H9 (cell line): ENCODE measurements around the gene LRRK1. TPM values are rescaled to one million over a fixed set of nuclear protein-coding genes. Genes with fewer than 3 reads are reported as not detected.

ENCODE experiments used
- DNase-seq: peaks from one replicate; pipeline ENCODE4 v3.0.0-alpha.2; 2017
- H2AFZ ChIP-seq: one replicate; pipeline ENCODE4 v1.6.1; 2013; ENCODE audit warnings: mild to moderate bottlenecking, low read length, control low read depth, moderate library complexity
- H2AK5ac ChIP-seq: 2 replicates; pipeline ENCODE4 v1.6.1; 2013; ENCODE audit warnings: low read length, control low read depth, mixed read lengths; ENCODE audit not compliant: insufficient read length
- H2BK120ac ChIP-seq: one replicate; pipeline ENCODE4 v1.6.1; 2013; ENCODE audit warnings: low read depth, mild to moderate bottlenecking, low read length, control low read depth, inconsistent platforms; ENCODE audit not compliant: poor library complexity, severe bottlenecking
- H2BK12ac ChIP-seq: 2 replicates; pipeline ENCODE4 v1.6.1; 2013; ENCODE audit warnings: low read length, control low read depth, mixed read lengths, low read depth; ENCODE audit not compliant: insufficient read length
- H2BK15ac ChIP-seq: 2 replicates; pipeline ENCODE4 v1.6.1; 2013; ENCODE audit warnings: low read depth, low read length, control low read depth
- H2BK20ac ChIP-seq: one replicate; pipeline ENCODE4 v1.6.1; 2013; ENCODE audit warnings: low read depth, mild to moderate bottlenecking, low read length, control low read depth, inconsistent platforms; ENCODE audit not compliant: poor library complexity, severe bottlenecking
- H2BK5ac ChIP-seq: 2 replicates; pipeline ENCODE4 v1.6.1; 2013; ENCODE audit warnings: low read length, control low read depth, mixed read lengths; ENCODE audit not compliant: insufficient read length
- H3K14ac ChIP-seq: 2 replicates; pipeline ENCODE4 v1.6.1; 2013; ENCODE audit warnings: low read length, control low read depth; ENCODE audit not compliant: insufficient read depth
- H3K18ac ChIP-seq: 2 replicates; pipeline ENCODE4 v1.6.1; 2013; ENCODE audit warnings: low read depth, mild to moderate bottlenecking, mixed read lengths, low read length, control low read depth; ENCODE audit not compliant: insufficient read length
- H3K23ac ChIP-seq: 2 replicates; pipeline ENCODE4 v1.6.1; 2013; ENCODE audit warnings: low read length, control low read depth, mixed read lengths, low read depth; ENCODE audit not compliant: insufficient read length
- H3K23me2 ChIP-seq: 2 replicates; pipeline ENCODE4 v1.6.1; 2013; ENCODE audit warnings: low read depth, mild to moderate bottlenecking, mixed read lengths, low read length, control low read depth; ENCODE audit not compliant: insufficient read length, poor library complexity, severe bottlenecking
- H3K27ac ChIP-seq: 2 replicates; pipeline ENCODE4 v1.5.1; 2013; ENCODE audit warnings: low read length, control low read depth, mixed read lengths, low read depth; ENCODE audit not compliant: insufficient read length
- H3K27me3 ChIP-seq: 2 replicates; pipeline ENCODE4 v1.6.1; 2013; ENCODE audit warnings: low read length, control low read depth, inconsistent platforms; ENCODE audit not compliant: insufficient read depth
- H3K4ac ChIP-seq: 2 replicates; pipeline ENCODE4 v1.6.1; 2013; ENCODE audit warnings: low read depth, mild to moderate bottlenecking, control low read depth, inconsistent platforms, low read length, moderate library complexity
- H3K4me1 ChIP-seq: 2 replicates; pipeline ENCODE4 v1.6.1; 2013; ENCODE audit warnings: low read length, control low read depth, inconsistent platforms; ENCODE audit not compliant: insufficient read depth
- H3K4me2 ChIP-seq: 2 replicates; pipeline ENCODE4 v1.6.1; 2013; ENCODE audit warnings: low read length, control low read depth, mixed read lengths; ENCODE audit not compliant: insufficient read length, insufficient read depth
- H3K56ac ChIP-seq: 2 replicates; pipeline ENCODE4 v1.6.1; 2013; ENCODE audit warnings: low read depth, mild to moderate bottlenecking, mixed read lengths, low read length, control low read depth; ENCODE audit not compliant: insufficient read length
- H3K79me1 ChIP-seq: 2 replicates; pipeline ENCODE4 v1.6.1; 2013; ENCODE audit warnings: low read depth, mild to moderate bottlenecking, moderate library complexity, low read length, control low read depth, inconsistent platforms; ENCODE audit not compliant: insufficient read depth, poor library complexity, severe bottlenecking
- H3K79me2 ChIP-seq: 2 replicates; pipeline ENCODE4 v1.6.1; 2013; ENCODE audit warnings: low read length, control low read depth, inconsistent platforms; ENCODE audit not compliant: insufficient read depth
- H3K9ac ChIP-seq: 2 replicates; pipeline ENCODE4 v1.6.1; 2013; ENCODE audit warnings: low read length, control low read depth, mixed read lengths; ENCODE audit not compliant: insufficient read length; ENCODE audit errors: extremely low read depth
- H3K9me3 ChIP-seq: one replicate; pipeline ENCODE4 v1.6.1; 2013; ENCODE audit warnings: low read depth, low read length, inconsistent platforms; ENCODE audit not compliant: control insufficient read depth
- H3T11ph ChIP-seq: one replicate; pipeline ENCODE4 v1.6.1; 2013; ENCODE audit warnings: mild to moderate bottlenecking, low read length, control low read depth, inconsistent platforms
- H4K20me1 ChIP-seq: one replicate; pipeline ENCODE4 v1.6.1; 2013; ENCODE audit not compliant: control insufficient read depth, insufficient read length, insufficient read depth
- H4K5ac ChIP-seq: 2 replicates; pipeline ENCODE4 v1.6.1; 2013; ENCODE audit warnings: low read depth, mild to moderate bottlenecking, mixed read lengths, low read length, control low read depth; ENCODE audit not compliant: insufficient read length
- H4K8ac ChIP-seq: replicated peaks from 2 replicates; pipeline ENCODE4 v1.6.1; 2013; ENCODE audit warnings: low read length, control low read depth, mixed read lengths, low read depth; ENCODE audit not compliant: insufficient read length
- H4K91ac ChIP-seq: 2 replicates; pipeline ENCODE4 v1.6.1; 2013; ENCODE audit warnings: low read depth, mild to moderate bottlenecking, moderate library complexity, mixed read lengths, low read length, control low read depth; ENCODE audit not compliant: insufficient read length
- H3K27ac Mint-ChIP-seq, 3 experiments: 2 replicates in 2 of 3; 3 replicates in 1 of 3; pipeline ENCODE4 v1.8.0; 2020 to 2021; ENCODE audit warnings: mixed read lengths in 3 of 3, mild to moderate bottlenecking in 1 of 3, moderate library complexity in 1 of 3
- H3K27me3 Mint-ChIP-seq: 2 replicates; pipeline ENCODE4 v1.8.0; 2021; ENCODE audit warnings: low read depth, mild to moderate bottlenecking, moderate library complexity, mixed read lengths
- H3K36me3 Mint-ChIP-seq, 3 experiments: 2 replicates in 2 of 3; 3 replicates in 1 of 3; pipeline ENCODE4 v1.8.0; 2020 to 2021; ENCODE audit warnings: low read depth in 3 of 3, mixed read lengths in 3 of 3; ENCODE audit not compliant: insufficient read depth in 1 of 3
- H3K4me1 Mint-ChIP-seq, 2 experiments: 2 replicates each; pipeline ENCODE4 v1.8.0; 2020; ENCODE audit warnings: mixed read lengths in 2 of 2
- H3K4me3 Mint-ChIP-seq, 2 experiments: 2 replicates in 1 of 2; 3 replicates in 1 of 2; pipeline ENCODE4 v1.8.0; 2020 to 2021; ENCODE audit warnings: mild to moderate bottlenecking in 2 of 2, mixed read lengths in 2 of 2, moderate library complexity in 1 of 2
- H3K9me3 Mint-ChIP-seq, 2 experiments: 2 replicates in 1 of 2; 3 replicates in 1 of 2; pipeline ENCODE4 v1.8.0; 2020; ENCODE audit warnings: mild to moderate bottlenecking in 2 of 2, mixed read lengths in 2 of 2, moderate library complexity in 1 of 2
- CTCF ChIP-seq: fragments of 200-600 bp; sonication (generic); conservative IDR thresholded peaks from 3 replicates; pipeline ENCODE4 v1.8.0; 2021; ENCODE audit warnings: antibody characterized with exemption, mild to moderate bottlenecking
- WGBS: extraction: QIAGEN DNeasy Blood & Tissue Kit; methylation state at CpG from one replicate; pipeline ENCODE4 v1.1.7; 2013; ENCODE audit warnings: missing lambda C conversion rate, low lambda C conversion rate, mixed read lengths; ENCODE audit not compliant: insufficient read length; ENCODE audit errors: extremely low coverage; 5-methylcytosine and 5-hydroxymethylcytosine counted together
- total RNA-seq: library from RNA; stranded (reverse); gene quantifications from 2 replicates; pipeline ENCODE4 v1.2.1, GENCODE V29; 2021

The LRRK1 gene
- total RNA-seq, 1 experiment from 2014 or later, result 4.0 TPM

GRCh38 chr15:100903168-100903554 lies 16.0 kb upstream of the LRRK1 start:
- no peak overlapping the region for H4K8ac ChIP-seq
- DNase-seq, result no peak
- no peaks in the 10 kb centered on the region for H3K9me3 ChIP-seq
- H2AK5ac ChIP-seq, result no peak overlapping the region
- H3K9ac ChIP-seq, result no peak overlapping the region
- no peak overlapping the region for H2BK120ac ChIP-seq
- H3K27me3 ChIP-seq, result no peaks in the 10 kb centered on the region
- Mint-ChIP-seq H3K4me1 (peaks cover 7 to 17% of the 10 kb centered on the region in 2 experiments), H3K36me3 (peaks cover 0 to 39% (median 4%) of the 10 kb centered on the region in 3 experiments; a peak in 3 of 7 replicates), H3K9me3 (no peaks in the 10 kb centered on the region), H3K4me3 (no peak overlapping the region), H3K27me3 (no peaks in the 10 kb centered on the region; the same call in 1 of the 2 replicates), H3K27ac (no peak overlapping the region)
- H3K56ac ChIP-seq, result no peak overlapping the region
- no peaks in the 10 kb centered on the region for H3K4me1 ChIP-seq
- no peak overlapping the region for H4K91ac ChIP-seq
- no peak overlapping the region for H2BK15ac ChIP-seq
- H3K27ac ChIP-seq, result no peak overlapping the region
- H2BK20ac ChIP-seq, result no peak overlapping the region
- H3K18ac ChIP-seq, result no peak overlapping the region
- H2AFZ ChIP-seq, result no peak overlapping the region
- H3K23ac ChIP-seq, result no peak overlapping the region
- no peak overlapping the region for H2BK12ac ChIP-seq
- no peaks in the 10 kb centered on the region for H3K79me2 ChIP-seq
- no peak for TF ChIP-seq CTCF
- WGBS, result no CpG with 5 or more reads among the region's 3 CpGs
- no peak overlapping the region for H2BK5ac ChIP-seq
- no peak overlapping the region for H3T11ph ChIP-seq
- H3K23me2 ChIP-seq, result no peaks in the 10 kb centered on the region
- H4K20me1 ChIP-seq, result no peaks in the 10 kb centered on the region
- no peak overlapping the region for H4K5ac ChIP-seq
- H3K14ac ChIP-seq, result no peak overlapping the region
- no peak overlapping the region for H3K4ac ChIP-seq
- no peak overlapping the region for H3K4me2 ChIP-seq
- no peaks in the 10 kb centered on the region for H3K79me1 ChIP-seq
